DMS153 (cell line): ENCODE measurements around the gene PDE3B.
"Not testable (repeated sequence)": the region's sequence is repeated elsewhere in the genome, so short reads cannot be mapped to it uniquely, and the experiment has no call there.

Source experiments
- DNase-seq: peaks from one replicate; lab custom pipeline; 2025; lab: John Stamatoyannopoulos, UW

Gene PDE3B

DNA sequence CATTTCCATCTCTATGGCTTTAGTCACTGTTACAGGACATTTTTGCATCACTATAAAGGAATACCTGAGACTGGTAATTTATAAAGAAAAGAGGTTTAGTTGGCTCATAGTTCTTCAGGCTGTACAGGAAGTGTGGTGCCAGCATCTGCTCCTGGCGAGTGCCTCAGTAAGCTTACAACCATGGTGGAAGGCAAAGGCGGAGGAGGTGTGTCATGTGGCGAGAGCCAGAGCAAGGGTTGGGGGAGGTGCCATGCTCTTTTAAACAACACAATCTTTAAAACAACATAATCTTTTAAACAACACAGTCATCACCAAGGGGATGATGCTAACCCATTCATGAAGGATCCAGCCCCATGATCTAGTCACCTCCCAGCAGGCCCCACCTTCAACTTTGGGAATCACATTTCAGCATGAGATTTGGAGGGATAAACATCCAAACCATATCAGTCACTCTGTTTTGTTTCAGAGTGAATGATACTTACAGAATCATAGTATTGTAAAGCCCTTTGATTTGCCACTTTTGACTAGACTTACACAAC, 103.3 kb downstream of the PDE3B start:
- DNase-seq: no peak

DNA sequence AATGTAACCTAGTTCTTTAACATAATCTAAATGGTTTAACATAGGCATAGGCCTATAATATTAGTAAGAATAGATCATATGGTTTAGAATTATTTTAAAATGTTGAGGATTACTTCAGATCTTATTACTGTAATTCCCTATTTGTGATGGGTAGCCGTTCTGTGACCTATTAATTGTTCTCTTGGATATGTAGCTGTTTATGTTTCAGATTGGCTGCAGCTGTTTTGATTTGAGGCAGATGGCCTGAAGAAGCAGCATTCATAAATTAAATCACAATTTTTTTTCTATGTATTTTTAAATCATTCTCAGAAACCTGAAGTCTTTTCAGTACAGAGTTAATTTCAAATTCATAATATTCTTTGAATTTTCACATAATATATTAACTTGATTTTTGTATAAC, 104.5 kb downstream of the PDE3B start:
- DNase-seq: no peak

GRCh38 chr11:14750911-14751310, 107.3 kb downstream of the PDE3B start:
- no peak for DNase-seq

DNA sequence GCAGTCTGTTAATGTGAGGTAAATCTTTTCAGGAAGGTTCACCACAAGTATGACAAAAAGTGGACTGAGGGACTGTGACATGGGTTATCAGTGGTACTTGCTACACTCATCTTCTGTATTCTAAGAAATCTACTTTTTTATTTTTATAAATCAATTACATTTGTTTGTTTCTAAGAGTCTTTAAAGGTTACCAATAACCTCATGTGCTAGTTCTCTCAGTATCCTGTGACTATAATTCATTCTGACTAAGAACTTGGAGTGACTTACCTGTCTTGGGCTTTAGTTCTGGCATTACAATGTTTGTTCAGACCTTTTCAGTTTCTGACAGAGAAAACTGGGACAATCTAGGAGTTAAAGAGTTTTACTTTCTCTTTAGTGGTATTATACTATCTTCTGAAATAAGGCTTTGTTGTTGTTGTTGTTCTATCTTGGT, 108.4 kb downstream of the PDE3B start:
- DNase-seq: no peak

DNA sequence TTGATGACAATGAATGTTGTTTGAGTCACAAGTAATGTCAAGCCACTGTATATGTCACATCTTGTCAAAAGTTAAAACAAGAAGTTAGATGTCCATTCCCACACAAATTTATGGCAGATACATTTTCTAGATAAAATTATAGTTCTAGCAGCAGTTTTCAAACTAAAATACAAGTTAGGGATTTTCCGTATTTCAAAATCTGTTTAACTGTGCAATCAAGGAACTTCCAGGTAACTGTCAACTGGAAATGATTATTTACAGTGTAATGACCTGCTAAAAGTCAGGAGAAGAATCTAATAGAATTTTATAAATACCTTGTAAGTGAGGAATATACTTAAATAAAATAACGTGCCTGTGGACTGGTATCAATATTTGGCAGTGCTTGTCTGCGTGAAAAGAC, 111.5 kb downstream of the PDE3B start:
- no peak for DNase-seq

DNA sequence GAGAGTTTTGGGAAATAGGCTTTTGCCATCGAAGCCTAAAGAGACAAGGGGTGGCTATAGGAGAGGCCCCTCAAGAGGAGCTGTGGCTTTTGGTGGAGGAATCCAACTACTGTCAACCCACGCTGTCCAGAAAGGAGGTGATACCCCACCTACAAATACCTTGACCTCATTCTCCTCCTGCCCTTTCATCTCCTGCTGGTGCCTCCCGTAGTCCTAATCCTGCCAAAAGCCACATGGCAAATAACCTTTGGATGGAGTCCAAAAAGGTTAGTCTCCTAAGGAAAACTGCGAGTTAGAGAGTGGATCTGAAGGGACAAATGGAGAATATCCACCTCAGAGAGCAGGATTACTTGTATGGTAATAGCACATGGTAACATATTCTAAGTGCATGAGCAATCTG, 112.7 kb downstream of the PDE3B start:
- no peak for DNase-seq

GRCh38 chr11:14759300-14760012, 115.9 kb downstream of the PDE3B start:
- not testable (repeated sequence) for DNase-seq

GRCh38 chr11:14764179-14764578, 120.6 kb downstream of the PDE3B start:
- no peak for DNase-seq

DNA sequence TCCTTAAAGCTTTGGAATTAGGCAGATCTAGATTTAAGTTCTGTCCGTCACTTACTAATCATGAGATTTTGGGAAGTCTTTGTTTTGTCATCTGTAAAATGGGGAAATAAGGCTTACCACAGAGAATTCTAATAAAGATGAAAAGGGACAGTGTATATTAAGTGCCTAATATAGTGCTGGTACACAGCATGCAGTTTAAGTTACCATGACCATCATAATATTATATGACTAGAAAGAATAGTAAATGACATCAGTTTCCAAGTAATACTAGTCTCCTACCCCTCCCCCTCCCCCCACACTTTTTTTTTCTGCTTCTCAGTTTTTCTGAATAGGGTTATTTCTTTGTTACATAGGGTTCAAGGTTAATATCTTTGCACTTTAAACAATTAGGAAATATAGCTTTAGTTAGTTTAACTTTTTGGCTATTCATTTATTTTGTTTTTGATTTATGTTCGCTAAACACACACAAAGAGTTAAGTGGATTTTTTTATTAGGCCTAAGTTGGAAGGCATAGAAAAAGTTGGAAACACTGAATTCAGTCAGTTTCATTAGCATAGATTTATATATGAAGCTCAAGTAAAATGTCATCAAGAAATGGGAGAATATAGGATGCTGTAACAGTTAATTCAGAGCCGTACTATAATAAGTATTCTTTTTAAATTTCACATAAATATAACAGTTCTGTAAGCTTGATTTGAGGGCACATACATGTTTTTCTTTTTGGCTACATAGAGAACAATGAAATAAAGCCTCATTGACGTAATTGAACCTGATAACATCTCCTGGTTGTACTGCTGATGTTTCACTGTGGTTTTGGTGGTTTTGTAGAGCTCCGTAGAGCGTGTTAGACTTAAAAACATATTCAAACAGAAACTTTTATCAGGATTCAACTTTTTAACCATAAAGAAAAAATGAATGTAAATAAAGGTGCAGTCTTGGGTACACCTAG, 121.2 kb downstream of the PDE3B start:
- no peak for DNase-seq

GRCh38 chr11:14766585-14766984, 123.0 kb downstream of the PDE3B start:
- DNase-seq: no peak

DNA sequence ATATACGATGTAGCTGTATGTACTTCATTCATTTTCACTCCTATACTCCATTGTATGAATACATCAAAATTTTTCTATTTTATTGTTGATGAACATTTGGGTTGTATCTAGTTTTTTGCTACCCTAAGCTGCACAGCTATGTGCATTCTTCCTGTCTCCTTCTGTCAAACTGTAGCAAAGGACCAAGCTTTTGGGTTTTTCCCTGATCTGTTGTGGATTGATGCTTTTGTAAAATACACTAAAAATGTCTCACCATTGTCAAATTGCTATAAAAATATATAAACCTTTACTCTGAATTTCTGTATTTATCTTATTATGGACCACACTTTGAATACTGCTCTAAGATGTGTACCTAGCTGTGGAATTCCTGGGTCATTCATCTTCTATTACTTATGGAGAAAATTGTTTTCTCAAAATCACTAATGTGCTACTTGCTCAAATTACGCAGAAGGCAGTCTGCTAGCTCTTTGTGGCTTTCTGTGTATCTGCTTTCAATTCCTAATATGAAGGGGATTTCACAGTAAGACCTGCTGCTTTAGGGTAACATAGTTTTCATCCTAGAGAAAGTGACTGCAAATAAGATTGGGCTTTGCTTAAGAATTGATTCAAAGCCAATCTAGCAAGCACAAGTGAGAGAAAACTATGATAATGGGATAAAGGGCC, 125.1 kb downstream of the PDE3B start:
- DNase-seq: no peak

DNA sequence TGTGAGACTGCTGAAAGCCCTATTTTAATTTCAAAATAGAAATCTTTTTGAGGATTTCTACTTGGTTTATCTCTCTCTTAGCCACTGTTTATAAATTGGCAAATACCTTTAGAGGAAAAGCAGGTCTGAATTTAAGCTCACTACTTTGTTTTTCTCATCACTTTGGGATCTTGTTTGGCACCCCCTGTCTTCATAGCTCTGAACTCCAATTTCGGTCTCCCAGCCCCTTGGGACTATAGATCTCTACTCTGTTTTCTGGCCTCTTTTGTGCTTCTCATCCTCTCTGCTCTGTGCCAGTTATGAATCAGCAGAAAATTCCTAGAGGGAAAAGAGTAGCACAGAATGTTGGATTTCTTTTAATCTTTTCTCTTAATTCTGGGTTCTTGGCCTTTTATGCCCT, 130.2 kb downstream of the PDE3B start:
- no peak for DNase-seq

GRCh38 chr11:14774721-14775120, 131.1 kb downstream of the PDE3B start:
- DNase-seq: no peak

DNA sequence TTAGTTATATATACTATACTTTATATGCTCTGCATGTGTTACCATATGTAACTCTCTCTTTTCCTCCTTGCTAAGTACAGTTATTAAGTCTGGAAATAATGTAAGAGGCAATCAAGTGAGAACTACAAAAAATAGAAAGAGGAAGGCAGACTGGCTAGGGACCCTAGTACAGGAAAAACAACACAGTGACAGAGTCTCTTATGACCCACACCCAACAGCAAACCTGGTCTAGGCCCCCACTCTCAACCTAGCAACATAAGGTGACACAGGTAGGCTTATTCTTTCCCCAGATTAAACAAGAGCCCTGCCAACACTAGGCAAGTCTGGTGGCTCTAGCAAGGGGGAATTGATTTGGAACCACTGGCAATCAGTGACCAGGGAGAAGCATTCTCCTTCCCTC, 132.3 kb downstream of the PDE3B start:
- no peak for DNase-seq

DNA sequence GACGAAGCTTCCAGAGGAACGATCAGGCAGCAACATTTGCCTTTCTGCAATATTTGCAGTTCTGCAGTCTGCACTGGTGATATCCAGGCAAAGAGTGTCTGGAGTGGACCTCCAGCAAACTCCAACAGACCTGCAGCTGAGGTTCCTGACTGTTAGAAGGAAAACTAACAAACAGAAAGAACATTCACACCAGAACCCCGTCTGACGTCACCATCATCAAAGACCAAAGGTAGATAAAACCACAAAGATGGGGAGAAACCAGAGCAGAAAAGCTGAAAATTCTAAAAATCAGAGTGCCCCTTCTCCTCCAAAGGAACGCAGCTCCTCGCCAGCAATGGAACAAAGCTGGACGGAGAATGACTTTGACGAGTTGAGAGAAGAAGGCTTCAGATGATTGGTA, 134.9 kb downstream of the PDE3B start:
- DNase-seq: not testable (repeated sequence)

- no peak for DNase-seq
These were observed 140.2 kb downstream of the PDE3B start for GRCh38 chr11:14783788-14784187.

- DNase-seq: no peak
These were observed 140.6 kb downstream of the PDE3B start for GRCh38 chr11:14784230-14784629.

DNA sequence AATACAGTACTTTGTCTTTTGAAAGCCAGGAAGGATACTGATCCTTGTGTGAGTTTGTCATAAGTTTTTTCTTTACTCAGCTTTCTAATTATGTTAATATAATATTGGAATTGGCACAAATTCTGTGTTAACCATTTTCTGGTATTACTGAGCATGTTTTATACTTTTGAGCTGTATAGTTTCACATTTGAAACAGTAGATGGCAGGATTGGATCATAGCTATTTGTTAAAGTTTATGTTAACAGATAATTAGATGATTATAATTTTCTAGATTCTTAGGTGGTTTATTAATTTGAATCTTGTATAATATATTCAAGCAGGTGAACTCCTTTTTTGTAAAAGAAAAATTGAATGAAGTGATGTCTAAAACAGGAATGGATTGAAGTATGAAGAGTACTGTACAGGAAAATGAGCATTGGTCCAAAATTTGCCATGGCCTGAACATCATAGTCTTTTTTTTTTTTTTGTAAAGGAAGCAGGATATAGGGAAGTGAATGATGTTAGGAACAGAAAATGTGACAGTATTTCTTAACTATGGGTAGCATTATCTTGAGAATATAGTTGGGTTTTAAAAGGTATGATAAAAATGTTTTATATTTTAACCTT, 146.4 kb downstream of the PDE3B start:
- DNase-seq: no peak

- no peak for DNase-seq
These were observed 149.9 kb downstream of the PDE3B start for GRCh38 chr11:14793546-14793945.

GRCh38 chr11:14796028-14796427, 152.4 kb downstream of the PDE3B start:
- DNase-seq: not testable (repeated sequence)

GRCh38 chr11:14803846-14804245, 160.2 kb downstream of the PDE3B start:
- DNase-seq: no peak

DNA sequence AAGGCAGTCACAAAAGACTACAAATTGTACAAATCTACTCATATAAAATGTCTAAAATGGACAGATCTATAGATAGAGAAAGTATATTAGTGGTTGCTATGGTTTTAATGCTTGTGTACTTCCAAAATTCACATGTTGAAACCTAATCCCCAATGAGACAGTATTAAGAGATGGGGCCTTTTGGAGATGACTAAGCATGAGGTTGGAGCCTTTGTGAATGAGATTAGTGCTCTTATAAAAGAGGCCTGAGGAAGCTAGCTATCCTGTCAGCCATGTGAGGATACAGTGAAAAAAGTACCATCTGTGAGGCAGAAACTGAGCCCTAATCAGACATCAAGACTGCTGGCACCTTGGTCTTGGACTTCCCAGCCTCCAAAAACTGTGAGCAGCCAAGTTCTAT, 165.9 kb downstream of the PDE3B start:
- DNase-seq: no peak
